Measurements from ENCODE around the gene TOLLIP. TPM values are rescaled to one million over a fixed set of nuclear protein-coding genes. Genes with fewer than 3 reads are reported as not detected.
A peak's percentile ranks its signal among the peaks of the same experiment; 100 is the strongest.
"Not testable (repeated sequence)": the region's sequence is repeated elsewhere in the genome, so short reads cannot be mapped to it uniquely, and the experiment has no call there.

Gene TOLLIP
- 10 to 100 TPM; 50.9 to 89.0 (median 54.9) TPM for total RNA-seq

DNA sequence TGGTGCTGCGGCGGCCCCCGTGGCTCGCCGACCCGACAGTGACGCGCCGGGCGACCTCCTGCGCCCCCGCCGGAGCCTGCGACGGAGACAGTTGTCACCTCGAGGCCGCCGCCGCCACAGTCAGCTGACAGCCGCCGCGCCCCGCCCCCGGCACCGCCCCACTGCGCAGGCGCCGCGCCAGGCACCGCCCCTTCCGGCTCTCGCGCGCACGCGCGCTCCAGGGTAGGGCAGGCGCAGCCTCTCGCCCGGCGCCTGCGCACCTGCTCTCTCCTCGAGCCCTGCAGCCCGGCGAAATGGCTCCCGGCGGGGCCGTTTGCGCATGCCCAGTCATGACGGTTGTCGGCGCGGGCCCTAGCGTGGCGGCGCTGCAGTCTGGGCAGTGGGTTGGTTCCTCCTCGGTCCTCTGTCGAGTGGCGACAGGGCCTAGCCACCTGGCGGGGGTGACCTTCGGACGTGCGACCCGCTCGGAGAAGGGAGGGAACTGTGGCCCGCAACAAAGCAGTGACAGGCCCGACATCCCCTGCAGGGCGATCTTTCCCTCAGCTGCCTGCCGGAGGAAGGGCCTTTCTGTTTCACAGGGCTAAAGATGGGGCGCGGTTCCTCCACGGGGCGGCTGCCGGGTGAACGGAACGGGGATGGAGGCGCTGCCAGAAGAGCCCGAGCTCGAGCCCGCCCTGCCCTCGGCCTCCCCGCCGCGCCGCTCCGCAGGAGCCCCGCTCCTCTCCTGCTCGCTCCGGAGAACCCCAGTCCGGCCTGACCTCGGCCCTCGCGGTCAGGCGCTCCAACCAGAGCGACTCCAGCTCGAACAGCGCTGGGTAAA, at the start of gene TOLLIP:
TSS of gene TOLLIP (minus strand) at position 135 of the 820 bp plus-strand sequence. CDS start at position 1, 134 bp downstream.
- H3K27me3 ChIP-seq = no peaks in the 10 kb centered on the region
- peaks cover 0 to 57% (median 35%) of the 10 kb centered on the region in 4 donors for H3K4me1 ChIP-seq
- peaks cover 0 to 14% (median 0%) of the 10 kb centered on the region in 3 donors for H3K36me3 ChIP-seq
- peak within 1 kb of the TSS; percentile 92 to 98 (median 96) for H3K27ac ChIP-seq
- DNase-seq (ENCODE audit: low spot score in 2 of 2) = peak; percentile 89 to 90
- TF ChIP-seq, protein P1, sequence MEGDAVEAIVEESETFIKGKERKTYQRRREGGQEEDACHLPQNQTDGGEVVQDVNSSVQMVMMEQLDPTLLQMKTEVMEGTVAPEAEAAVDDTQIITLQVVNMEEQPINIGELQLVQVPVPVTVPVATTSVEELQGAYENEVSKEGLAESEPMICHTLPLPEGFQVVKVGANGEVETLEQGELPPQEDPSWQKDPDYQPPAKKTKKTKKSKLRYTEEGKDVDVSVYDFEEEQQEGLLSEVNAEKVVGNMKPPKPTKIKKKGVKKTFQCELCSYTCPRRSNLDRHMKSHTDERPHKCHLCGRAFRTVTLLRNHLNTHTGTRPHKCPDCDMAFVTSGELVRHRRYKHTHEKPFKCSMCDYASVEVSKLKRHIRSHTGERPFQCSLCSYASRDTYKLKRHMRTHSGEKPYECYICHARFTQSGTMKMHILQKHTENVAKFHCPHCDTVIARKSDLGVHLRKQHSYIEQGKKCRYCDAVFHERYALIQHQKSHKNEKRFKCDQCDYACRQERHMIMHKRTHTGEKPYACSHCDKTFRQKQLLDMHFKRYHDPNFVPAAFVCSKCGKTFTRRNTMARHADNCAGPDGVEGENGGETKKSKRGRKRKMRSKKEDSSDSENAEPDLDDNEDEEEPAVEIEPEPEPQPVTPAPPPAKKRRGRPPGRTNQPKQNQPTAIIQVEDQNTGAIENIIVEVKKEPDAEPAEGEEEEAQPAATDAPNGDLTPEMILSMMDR (IDR thresholded peaks at IDR 0.05) = peak; percentile 1 to 77 (median 34)
- TF ChIP-seq EP300 (IDR thresholded peaks at IDR 0.05) (peak; percentile 79 to 91), POLR2A (IDR thresholded peaks at IDR 0.05) (peak; percentile 73 to 96)
- WGBS, 2 donors = 2% methylated on average over 42 to 43 of the region's 97 CpGs
- peak within 1 kb of the TSS; percentile 74 to 89 (median 87) for H3K4me3 ChIP-seq
- peaks cover 0 to 6% (median 0%) of the 10 kb centered on the region in 4 donors for H3K9me3 ChIP-seq

DNA sequence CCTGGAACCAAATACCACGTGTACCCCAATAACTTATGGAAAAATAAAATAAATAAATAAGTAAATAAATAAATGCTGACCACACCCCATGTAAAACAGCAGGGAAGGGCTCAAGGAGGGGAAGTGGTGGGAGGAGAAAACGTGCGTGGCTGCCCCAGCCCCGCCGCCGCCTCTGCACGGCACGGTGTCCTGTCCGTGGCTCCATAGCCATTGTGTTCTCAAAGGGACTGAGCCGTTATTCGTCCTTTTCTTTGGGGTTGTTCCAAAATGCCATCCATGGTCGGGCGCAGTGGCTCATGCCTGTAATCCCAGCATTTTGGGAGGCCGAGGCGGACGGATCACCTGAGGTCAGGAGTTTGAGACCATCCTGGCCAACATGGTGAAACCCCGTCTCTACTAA, 49.5 kb upstream of the TOLLIP start:
- H3K4me1 ChIP-seq; DNase-seq (ENCODE audit: low spot score in 2 of 2); H3K36me3 ChIP-seq; H3K27me3 ChIP-seq; H3K4me3 ChIP-seq; H3K27ac ChIP-seq: not testable (repeated sequence)
- H3K9me3 ChIP-seq = peaks cover 0 to 12% (median 0%) of the 10 kb centered on the region in 4 donors
- 88 to 92% methylated on average over 17 of the region's 17 CpGs for WGBS, 2 donors

DNA sequence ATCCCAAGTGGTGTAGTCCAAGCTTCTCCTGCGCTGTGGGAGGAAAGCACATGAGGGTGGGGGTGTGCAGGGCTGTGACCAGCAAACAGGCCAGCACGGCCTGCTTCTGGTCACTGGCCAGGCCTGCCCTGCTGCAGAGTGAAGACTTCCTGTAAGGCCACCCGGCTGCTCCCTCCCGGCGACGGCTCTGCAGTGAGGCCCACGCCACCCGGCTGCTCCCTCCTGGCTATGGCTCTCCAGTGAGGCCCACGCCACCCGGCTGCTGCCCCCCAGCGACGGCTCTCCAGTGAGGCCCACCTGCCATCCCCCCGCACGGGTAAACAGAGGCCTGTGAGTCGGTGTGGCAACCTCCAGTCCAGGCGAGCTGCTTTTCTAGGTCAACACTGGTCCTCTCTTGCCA, 48.9 kb upstream of the TOLLIP start:
- peaks cover 0 to 7% of the 10 kb centered on the region in 2 donors for H3K27me3 ChIP-seq
- TF ChIP-seq POLR2A (IDR thresholded peaks at IDR 0.05) = no peak
- no peak for TF ChIP-seq EP300 (IDR thresholded peaks at IDR 0.05)
- TF ChIP-seq, protein P1 (IDR thresholded peaks at IDR 0.05) = no peak
- H3K36me3 ChIP-seq = no peaks in the 10 kb centered on the region
- no peak overlapping the region for H3K4me3 ChIP-seq
- peaks cover 0 to 5% (median 0%) of the 10 kb centered on the region in 4 donors for H3K9me3 ChIP-seq
- no peak overlapping the region for H3K27ac ChIP-seq
- DNase-seq (ENCODE audit: low spot score in 2 of 2) = no peak
- no peaks in the 10 kb centered on the region for H3K4me1 ChIP-seq
- 63 to 67% methylated on average over 5 to 16 of the region's 16 CpGs for WGBS, 2 donors

DNA sequence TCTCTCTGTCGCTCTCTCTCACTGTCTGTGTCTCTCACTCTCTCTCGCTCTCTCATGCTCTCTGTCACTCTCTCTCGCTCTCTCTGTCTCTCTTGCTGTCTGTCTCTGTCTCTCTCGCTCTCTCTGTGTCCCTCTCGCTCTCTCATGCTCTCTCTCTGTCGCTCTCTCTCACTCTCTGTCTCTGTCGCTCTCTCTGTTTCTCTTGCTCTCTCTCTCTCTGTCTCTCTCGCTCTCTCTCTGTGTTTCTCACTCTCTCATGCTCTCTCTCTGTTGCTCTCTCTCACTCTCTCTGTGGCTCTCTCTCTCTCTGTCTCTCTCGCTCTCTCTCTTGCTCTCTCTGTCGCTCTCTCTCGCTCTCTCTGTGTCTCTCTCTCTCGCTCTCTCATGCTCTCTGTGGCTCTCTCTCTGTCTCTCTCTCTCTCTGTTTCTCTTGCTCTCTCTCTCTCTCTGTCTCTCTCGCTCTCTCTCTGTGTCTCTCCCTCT, 47.1 kb upstream of the TOLLIP start:
- Histone ChIP-seq H3K4me1 (no peaks in the 10 kb centered on the region), H3K27me3 (peaks cover 0 to 7% of the 10 kb centered on the region in 2 donors), H3K36me3 (no peaks in the 10 kb centered on the region), H3K27ac (no peak overlapping the region), H3K9me3 (no peaks in the 10 kb centered on the region), H3K4me3 (no peak overlapping the region)
- 88 to 89% methylated on average over 13 of the region's 13 CpGs for WGBS, 2 donors
- TF ChIP-seq, protein P1 (IDR thresholded peaks at IDR 0.05) = no peak
- TF ChIP-seq POLR2A (IDR thresholded peaks at IDR 0.05) = no peak
- TF ChIP-seq EP300 (IDR thresholded peaks at IDR 0.05) = no peak
- no peak for DNase-seq (ENCODE audit: low spot score in 2 of 2)

DNA sequence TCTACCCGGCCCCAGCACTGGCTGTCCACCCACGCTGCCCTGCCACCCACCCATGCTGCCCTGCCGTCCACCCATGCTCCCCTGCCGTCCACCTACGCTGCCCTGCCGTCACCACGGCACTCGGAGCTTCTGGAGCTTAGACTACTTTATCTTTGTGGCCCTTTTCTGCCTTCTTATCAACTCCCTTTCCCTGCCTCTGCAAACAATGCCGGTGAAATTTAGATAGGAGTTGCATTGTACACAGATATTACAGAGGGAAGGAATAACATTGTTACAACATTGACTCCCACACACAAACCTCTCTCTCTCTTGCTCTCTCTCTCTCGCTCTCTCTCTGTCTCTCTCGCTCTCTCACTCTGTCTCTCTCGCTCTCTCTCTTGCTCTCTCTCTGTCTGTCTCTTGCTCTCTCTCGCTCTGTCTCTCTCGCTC, 46.6 kb upstream of the TOLLIP start:
- TF ChIP-seq POLR2A (IDR thresholded peaks at IDR 0.05) = no peak
- TF ChIP-seq EP300 (IDR thresholded peaks at IDR 0.05) = no peak
- TF ChIP-seq, protein P1 (IDR thresholded peaks at IDR 0.05) = no peak
- H3K4me1 ChIP-seq = no peaks in the 10 kb centered on the region
- DNase-seq (ENCODE audit: low spot score in 2 of 2) = no peak
- WGBS, 2 donors = 42 to 51% methylated on average over 14 of the region's 14 CpGs
- no peaks in the 10 kb centered on the region for H3K9me3 ChIP-seq
- H3K27me3 ChIP-seq = peaks cover 0 to 7% of the 10 kb centered on the region in 2 donors
- no peak overlapping the region for H3K4me3 ChIP-seq
- no peaks in the 10 kb centered on the region for H3K36me3 ChIP-seq
- no peak overlapping the region for H3K27ac ChIP-seq

Data from tibial nerve (tissue), 4 donors.